Kidney (tissue), 14 donors: ENCODE measurements around the gene NGFR. TPM values are rescaled to one million over a fixed set of nuclear protein-coding genes. Genes with fewer than 3 reads are reported as not detected.

Source experiments
- DNase-seq, 5 donors: peaks; one replicate each; pipeline ENCODE4 v3.0.0-alpha.2; 2013 to 2020
- FAIRE-seq: peaks from 2 replicates; lab custom pipeline; 2012; peaks lifted over from hg19 to GRCh38; lab: Jason Lieb, UNC
- H3K27ac ChIP-seq, 2 donors: one replicate each; pipeline ENCODE4 v1.7.0; 2013; ENCODE audit warnings: low read depth in 2 of 2, low read length in 2 of 2, inconsistent platforms in 1 of 2
- H3K27me3 ChIP-seq: one replicate; pipeline ENCODE4 v1.7.1; 2013; ENCODE audit warnings: low read length, inconsistent platforms; ENCODE audit not compliant: control insufficient read depth, insufficient read depth
- H3K36me3 ChIP-seq, 3 donors: one replicate each; pipeline versions ENCODE4 v1.7.0 to v1.7.1; 2013; ENCODE audit warnings: low read length in 3 of 3, control low read depth in 1 of 3, inconsistent platforms in 1 of 3; ENCODE audit not compliant: insufficient read depth in 3 of 3, control insufficient read depth in 2 of 3
- H3K4me1 ChIP-seq, 3 donors: one replicate each; pipeline versions ENCODE4 v1.7.0 to v1.7.1; 2013; ENCODE audit warnings: low read length in 3 of 3, inconsistent platforms in 1 of 3, low read depth in 1 of 3; ENCODE audit not compliant: control insufficient read depth in 2 of 3, insufficient read depth in 2 of 3
- H3K4me3 ChIP-seq, 3 donors: one replicate each; pipeline versions ENCODE4 v1.7.0 to v1.8.1; 2013; ENCODE audit warnings: low read length in 3 of 3, control low read depth in 1 of 3, inconsistent platforms in 1 of 3
- H3K9ac ChIP-seq, 3 donors: one replicate each; pipeline versions ENCODE4 v1.7.0 to v1.7.1; 2013; ENCODE audit warnings: low read length in 3 of 3, control low read depth in 1 of 3, inconsistent platforms in 1 of 3
- H3K9me3 ChIP-seq, 3 donors: one replicate each; pipeline versions ENCODE4 v1.7.0 to v1.7.1; 2013; ENCODE audit warnings: low read length in 3 of 3, control low read depth in 1 of 3, inconsistent platforms in 1 of 3; ENCODE audit not compliant: control insufficient read depth in 2 of 3, insufficient read depth in 1 of 3
- intact Hi-C: fragments of 100-400 bp; cut with DNase I; formaldehyde crosslinking; loops from one replicate; pipeline ENCODE4 v1.11.1; 2022
- polyA plus RNA-seq: library from polyadenylated mRNA; stranded (reverse); fragments of 350-450 nt; fragmentation: Illumina TruSeq; extraction: RNeasy Lipid Tissue Mini Kit (QIAGEN cat#74804); gene quantifications from one replicate; pipeline ENCODE4 v1.2.3, GENCODE V29; 2014; ENCODE audit warnings: low read depth, low replicate concordance; ENCODE audit not compliant: insufficient read depth
- total RNA-seq: library from RNA; stranded (reverse); fragmentation: NEBNext Ultra II Directional; extraction: Animal tissue kit (Norgen Biotek cat#: 25700); gene quantifications from one replicate; pipeline ENCODE4 v1.2.1, GENCODE V29; 2021
- TF ChIP-seq, protein P1 (sequence below): IDR thresholded peaks from 3 replicates; pipeline ENCODE4 v1.5.1; 2012; ENCODE audit warnings: mild to moderate bottlenecking, moderate library complexity, borderline replicate concordance; ENCODE audit not compliant: insufficient read depth; ENCODE audit errors: extremely low read depth
- donor health status: control.
- donor health status: control.
- donor health status: control.
- donor health status: control.
- donor health status: control.
- donor health status: DM: yes; HTN: yes; CAD: no.
- donor health status: Normal renal cell carcinoma (clear cell type).

Gene NGFR
- total and polyA plus RNA-seq, 2 donors from 2014 or later = 9.4 to 13.2 TPM

- Histone ChIP-seq H3K4me1 (peaks cover 0 to 13% (median 10%) of the 10 kb centered on the region in 3 donors), H3K9ac (no peak overlapping the region), H3K9me3 (no peaks in the 10 kb centered on the region), H3K4me3 (no peak overlapping the region), H3K27me3 (no peaks in the 10 kb centered on the region), H3K36me3 (no peaks in the 10 kb centered on the region), H3K27ac (no peak overlapping the region)
- TF ChIP-seq, protein P1, sequence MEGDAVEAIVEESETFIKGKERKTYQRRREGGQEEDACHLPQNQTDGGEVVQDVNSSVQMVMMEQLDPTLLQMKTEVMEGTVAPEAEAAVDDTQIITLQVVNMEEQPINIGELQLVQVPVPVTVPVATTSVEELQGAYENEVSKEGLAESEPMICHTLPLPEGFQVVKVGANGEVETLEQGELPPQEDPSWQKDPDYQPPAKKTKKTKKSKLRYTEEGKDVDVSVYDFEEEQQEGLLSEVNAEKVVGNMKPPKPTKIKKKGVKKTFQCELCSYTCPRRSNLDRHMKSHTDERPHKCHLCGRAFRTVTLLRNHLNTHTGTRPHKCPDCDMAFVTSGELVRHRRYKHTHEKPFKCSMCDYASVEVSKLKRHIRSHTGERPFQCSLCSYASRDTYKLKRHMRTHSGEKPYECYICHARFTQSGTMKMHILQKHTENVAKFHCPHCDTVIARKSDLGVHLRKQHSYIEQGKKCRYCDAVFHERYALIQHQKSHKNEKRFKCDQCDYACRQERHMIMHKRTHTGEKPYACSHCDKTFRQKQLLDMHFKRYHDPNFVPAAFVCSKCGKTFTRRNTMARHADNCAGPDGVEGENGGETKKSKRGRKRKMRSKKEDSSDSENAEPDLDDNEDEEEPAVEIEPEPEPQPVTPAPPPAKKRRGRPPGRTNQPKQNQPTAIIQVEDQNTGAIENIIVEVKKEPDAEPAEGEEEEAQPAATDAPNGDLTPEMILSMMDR = no peak
- FAIRE-seq = no peak
- peak in 2 of 5 donors; percentile 30 to 41 for DNase-seq
- intact Hi-C loops = no loop called here
These were observed 15.6 kb downstream of the NGFR start for GRCh38 chr17:49510720-49511110.

GRCh38 chr17:49511810-49512209 lies 16.7 kb downstream of the NGFR start:
- H3K27ac ChIP-seq = no peak overlapping the region
- H3K4me1 ChIP-seq = peaks cover 0 to 16% (median 15%) of the 10 kb centered on the region in 3 donors
- no peaks in the 10 kb centered on the region for H3K9me3 ChIP-seq
- DNase-seq (peak in 1 of 5 donors; percentile 63), FAIRE-seq (no peak)
- no peak overlapping the region for H3K4me3 ChIP-seq
- H3K27me3 ChIP-seq = no peaks in the 10 kb centered on the region
- H3K36me3 ChIP-seq = no peaks in the 10 kb centered on the region
- intact Hi-C loops = no loop called here
- TF ChIP-seq, protein P1 = no peak
- H3K9ac ChIP-seq = no peak overlapping the region

- peaks cover 0 to 16% (median 15%) of the 10 kb centered on the region in 3 donors for H3K4me1 ChIP-seq
- H3K27me3 ChIP-seq = no peaks in the 10 kb centered on the region
- no peak overlapping the region for H3K9ac ChIP-seq
- no peaks in the 10 kb centered on the region for H3K9me3 ChIP-seq
- FAIRE-seq (no peak), DNase-seq (peak in 2 of 5 donors; percentile 8 to 74)
- TF ChIP-seq, protein P1 = no peak
- no peaks in the 10 kb centered on the region for H3K36me3 ChIP-seq
- H3K4me3 ChIP-seq = no peak overlapping the region
- no peak overlapping the region for H3K27ac ChIP-seq
- intact Hi-C loops = no loop called here
These were observed 17.4 kb downstream of the NGFR start for GRCh38 chr17:49512296-49513043.
